GM21737 (cell line): ENCODE measurements around the gene TES.
"Not testable (repeated sequence)": the region's sequence is repeated elsewhere in the genome, so short reads cannot be mapped to it uniquely, and the experiment has no call there.

Experiments
- ATAC-seq: cut with Tn5 transposase; IDR thresholded peaks from one replicate; pipeline ENCODE4 v1.9.1; 2021; ENCODE audit warnings: mild to moderate bottlenecking, moderate library complexity; ENCODE audit not compliant: unreplicated experiment

Gene TES

GRCh38 chr7:116210345-116211005, at the start of gene TES:
TES (plus strand) TSS chr7:116210539; CDS start chr7:116210708, 169 bp downstream.
- ATAC-seq, result peak; percentile 84

- ATAC-seq, result no peak
Observed at GRCh38 chr7:116161728-116162127, 48.6 kb upstream of the TES start.

- no peak for ATAC-seq
Observed at GRCh38 chr7:116162254-116162653, 48.1 kb upstream of the TES start.

GRCh38 chr7:116162992-116163391, 47.3 kb upstream of the TES start:
- no peak for ATAC-seq

GRCh38 chr7:116164552-116165306, 45.6 kb upstream of the TES start:
- no peak for ATAC-seq

- ATAC-seq, result peak; percentile 55
Observed at GRCh38 chr7:116165717-116166116, 44.6 kb upstream of the TES start.

GRCh38 chr7:116166156-116166555, 44.2 kb upstream of the TES start:
- ATAC-seq, result peak; percentile 3

- ATAC-seq, result no peak
Observed at GRCh38 chr7:116167177-116167576, 43.2 kb upstream of the TES start.

GRCh38 chr7:116169060-116169459, 41.3 kb upstream of the TES start:
- no peak for ATAC-seq

- ATAC-seq, result no peak
Observed at GRCh38 chr7:116170180-116170579, 40.2 kb upstream of the TES start.

- ATAC-seq, result no peak
Observed at GRCh38 chr7:116171094-116171493, 39.2 kb upstream of the TES start.

- no peak for ATAC-seq
Observed at GRCh38 chr7:116172353-116172752, 38.0 kb upstream of the TES start.

GRCh38 chr7:116173051-116174028, 37.0 kb upstream of the TES start:
- ATAC-seq, result no peak

GRCh38 chr7:116175095-116175494, 35.2 kb upstream of the TES start:
- not testable (repeated sequence) for ATAC-seq

- no peak for ATAC-seq
Observed at GRCh38 chr7:116176226-116176625, 34.1 kb upstream of the TES start.

- ATAC-seq, result no peak
Observed at GRCh38 chr7:116177009-116177408, 33.3 kb upstream of the TES start.

GRCh38 chr7:116180302-116180701, 30.0 kb upstream of the TES start:
- no peak for ATAC-seq

GRCh38 chr7:116182023-116182422, 28.3 kb upstream of the TES start:
- no peak for ATAC-seq

GRCh38 chr7:116185450-116185849, 24.9 kb upstream of the TES start:
- ATAC-seq, result no peak

- no peak for ATAC-seq
Observed at GRCh38 chr7:116185956-116186355, 24.4 kb upstream of the TES start.

GRCh38 chr7:116187400-116187799, 22.9 kb upstream of the TES start:
- ATAC-seq, result no peak
